ENCODE data around the gene KIF13A.

DNA sequence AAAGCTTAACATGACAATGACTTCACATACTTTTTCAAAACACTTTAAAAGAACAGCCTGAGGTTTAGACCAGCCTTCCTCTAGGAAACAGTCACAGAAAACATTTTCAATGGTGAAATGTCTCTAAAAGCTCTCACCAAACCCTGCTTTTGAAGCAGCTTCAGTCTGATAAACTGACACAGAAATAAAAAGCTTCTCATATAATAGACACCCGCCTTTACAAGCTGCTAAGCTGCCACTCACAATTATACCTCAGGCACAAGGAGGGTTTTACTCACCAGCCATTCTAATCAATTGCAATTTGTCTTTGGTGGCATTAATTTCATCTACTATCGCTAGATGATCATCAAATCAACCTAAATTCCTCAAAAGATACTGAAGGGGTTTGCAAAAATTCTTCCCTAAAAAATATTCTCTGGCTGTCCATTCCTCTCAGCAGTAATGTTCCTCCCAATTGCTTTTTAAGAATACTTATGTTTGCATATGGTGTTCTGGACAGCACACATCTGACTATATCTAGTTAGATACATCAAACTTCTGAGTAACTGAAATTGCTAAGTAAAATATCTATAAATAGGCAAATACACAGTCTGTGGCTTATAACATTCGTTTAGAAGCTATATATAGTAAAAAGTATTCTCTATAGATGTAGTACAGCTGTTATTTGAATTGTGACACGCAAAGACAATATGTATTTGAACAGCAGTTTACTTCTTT, 29.4 kb downstream of the KIF13A start:
- TF ChIP-seq, protein P1, sequence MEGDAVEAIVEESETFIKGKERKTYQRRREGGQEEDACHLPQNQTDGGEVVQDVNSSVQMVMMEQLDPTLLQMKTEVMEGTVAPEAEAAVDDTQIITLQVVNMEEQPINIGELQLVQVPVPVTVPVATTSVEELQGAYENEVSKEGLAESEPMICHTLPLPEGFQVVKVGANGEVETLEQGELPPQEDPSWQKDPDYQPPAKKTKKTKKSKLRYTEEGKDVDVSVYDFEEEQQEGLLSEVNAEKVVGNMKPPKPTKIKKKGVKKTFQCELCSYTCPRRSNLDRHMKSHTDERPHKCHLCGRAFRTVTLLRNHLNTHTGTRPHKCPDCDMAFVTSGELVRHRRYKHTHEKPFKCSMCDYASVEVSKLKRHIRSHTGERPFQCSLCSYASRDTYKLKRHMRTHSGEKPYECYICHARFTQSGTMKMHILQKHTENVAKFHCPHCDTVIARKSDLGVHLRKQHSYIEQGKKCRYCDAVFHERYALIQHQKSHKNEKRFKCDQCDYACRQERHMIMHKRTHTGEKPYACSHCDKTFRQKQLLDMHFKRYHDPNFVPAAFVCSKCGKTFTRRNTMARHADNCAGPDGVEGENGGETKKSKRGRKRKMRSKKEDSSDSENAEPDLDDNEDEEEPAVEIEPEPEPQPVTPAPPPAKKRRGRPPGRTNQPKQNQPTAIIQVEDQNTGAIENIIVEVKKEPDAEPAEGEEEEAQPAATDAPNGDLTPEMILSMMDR (IDR thresholded peaks at IDR 0.05), result no peak
- TF ChIP-seq POLR2A (IDR thresholded peaks at IDR 0.05), result no peak
